A549 (cell line): Measurements from ENCODE around the gene HK1. TPM values are rescaled to one million over a fixed set of nuclear protein-coding genes. Genes with fewer than 3 reads are reported as not detected.

Source experiments
- ATAC-seq, 2 experiments: fragments of 200-7000 bp in 1 of 2; fragments of >200 bp in 1 of 2; cut with Nextera tagmentation in 1 of 2; cut with Tn5 transposase in 1 of 2; 3 replicates each; pipeline versions ENCODE4 v1.8.0 to v1.9.1; 2018 to 2020; ENCODE audit warnings: mild to moderate bottlenecking in 1 of 2, moderate library complexity in 1 of 2
- CTCF ChIA-PET: fragments of 300-600 bp; sonication (Branson Sonifier 250); formaldehyde crosslinking; extraction: SDS; loops from one replicate; lab custom pipeline; 2021; ENCODE audit warnings: antibody characterized with exemption, inconsistent platforms; lab: Yijun Ruan, JAX
- POLR2A ChIA-PET: fragments of 350-600 bp; formaldehyde crosslinking; extraction: SDS; loops from one replicate; lab custom pipeline; 2021; ENCODE audit warnings: antibody characterized with exemption, inconsistent platforms; lab: Yijun Ruan, JAX
- DNase-seq, 2 experiments: peaks; one replicate each; pipeline versions ENCODE4 v3.0.0 to v3.0.0-alpha.2; 2011 to 2016; ENCODE audit warnings: low read depth in 1 of 2, low spot score in 1 of 2
- FAIRE-seq: peaks from 2 replicates; lab custom pipeline; 2011; peaks lifted over from hg19 to GRCh38; lab: Jason Lieb, UNC
- H3K27ac ChIP-seq, 2 experiments: fragments of >200 bp; sonication (Bioruptor Twin); formaldehyde crosslinking; 3 replicates each; pipeline ENCODE4 v1.5.1; 2016 to 2017
- H3K4me1 ChIP-seq: fragments of >200 bp; sonication (Bioruptor Twin); formaldehyde crosslinking; 3 replicates; pipeline ENCODE4 v1.6.1; 2016
- H3K4me2 ChIP-seq: fragments of >200 bp; sonication (Bioruptor Twin); formaldehyde crosslinking; 3 replicates; pipeline ENCODE4 v1.6.1; 2016
- H3K4me3 ChIP-seq: fragments of >200 bp; sonication (Bioruptor Twin); formaldehyde crosslinking; 3 replicates; pipeline ENCODE4 v1.5.1; 2016
- H3K9me3 ChIP-seq: fragments of >200 bp; sonication (Bioruptor Twin); formaldehyde crosslinking; 3 replicates; pipeline ENCODE4 v1.6.1; 2016
- BCL3 ChIP-seq: fragments of >200 bp; sonication (Bioruptor Twin); formaldehyde crosslinking; IDR thresholded peaks from 3 replicates; pipeline ENCODE4 v1.6.1; 2016
- BHLHE40 ChIP-seq: IDR thresholded peaks from 2 replicates; pipeline ENCODE4 v1.6.1; 2012; ENCODE audit warnings: low read depth, low read length, inconsistent platforms
- CEBPB ChIP-seq, 2 experiments: fragments of >200 bp in 1 of 2; sonication (Bioruptor Twin) in 1 of 2; formaldehyde crosslinking in 1 of 2; IDR thresholded peaks; 2 replicates each; pipeline ENCODE4 v1.6.1; 2012 to 2016
- CHD2 ChIP-seq: fragments of 150-350 bp; IDR thresholded peaks from 2 replicates; pipeline ENCODE4 v1.6.1; 2014; ENCODE audit warnings: low read length; ENCODE audit not compliant: partially characterized antibody
- CTCF ChIP-seq: fragments of >200 bp; sonication (Bioruptor Twin); formaldehyde crosslinking; IDR thresholded peaks from 3 replicates; pipeline ENCODE4 v1.5.1; 2016
- EP300 ChIP-seq, 2 experiments: fragments of >200 bp; sonication (Bioruptor Twin); formaldehyde crosslinking; IDR thresholded peaks; 2 replicates in 1 of 2; 3 replicates in 1 of 2; pipeline ENCODE4 v1.6.1; 2016 to 2017
- FOSB ChIP-seq: fragments of 250-450 bp; sonication (Bioruptor Pico); IDR thresholded peaks from 2 replicates; pipeline ENCODE4 v1.5.0; 2020; ENCODE audit warnings: mild to moderate bottlenecking, moderate library complexity
- FOXS1 ChIP-seq: fragments of 250-450 bp; sonication (Bioruptor Pico); IDR thresholded peaks from 2 replicates; pipeline ENCODE4 v1.5.0; 2020; ENCODE audit warnings: mild to moderate bottlenecking, moderate library complexity
- GATA3 ChIP-seq: IDR thresholded peaks from 2 replicates; pipeline ENCODE4 v1.6.1; 2012; ENCODE audit warnings: borderline replicate concordance
- HDAC2 ChIP-seq: fragments of 200-600 bp; sonication (generic); IDR thresholded peaks from 2 replicates; pipeline ENCODE4 v1.6.1; 2016
- HOXA7 ChIP-seq: fragments of 250-450 bp; sonication (Bioruptor Pico); IDR thresholded peaks from 2 replicates; pipeline ENCODE4 v1.5.0; 2020; ENCODE audit warnings: mild to moderate bottlenecking, moderate library complexity
- HOXB5 ChIP-seq: fragments of 250-450 bp; sonication (Bioruptor Pico); IDR thresholded peaks from 2 replicates; pipeline ENCODE4 v1.5.0; 2020; ENCODE audit warnings: mild to moderate bottlenecking, moderate library complexity
- JUNB ChIP-seq: fragments of >200 bp; sonication (Bioruptor Twin); formaldehyde crosslinking; IDR thresholded peaks from 2 replicates; pipeline ENCODE4 v1.6.1; 2016
- KDM1A ChIP-seq: fragments of 200-600 bp; sonication (generic); IDR thresholded peaks from 2 replicates; pipeline ENCODE4 v1.6.1; 2016; ENCODE audit warnings: low read depth, mild to moderate bottlenecking
- MAFK ChIP-seq: fragments of 450-650 bp; IDR thresholded peaks from 2 replicates; pipeline ENCODE4 v1.6.1; 2014; ENCODE audit not compliant: partially characterized antibody
- NPAS2 ChIP-seq: fragments of 250-450 bp; sonication (Bioruptor Pico); IDR thresholded peaks from 2 replicates; pipeline ENCODE4 v1.8.0; 2022; ENCODE audit warnings: mild to moderate bottlenecking, moderate library complexity, borderline replicate concordance
- PBX3 ChIP-seq: IDR thresholded peaks from 2 replicates; pipeline ENCODE4 v1.6.1; 2012
- RAD21 ChIP-seq, 2 experiments: fragments of >200 bp in 1 of 2; sonication (Bioruptor Twin) in 1 of 2; formaldehyde crosslinking in 1 of 2; IDR thresholded peaks in 1 of 2; conservative IDR thresholded peaks in 1 of 2; 2 replicates in 1 of 2; 3 replicates in 1 of 2; pipeline ENCODE4 v1.6.1; 2012 to 2018; ENCODE audit warnings: inconsistent platforms in 1 of 2
- RARB ChIP-seq: fragments of 250-450 bp; sonication (Bioruptor Pico); IDR thresholded peaks from 2 replicates; pipeline ENCODE4 v1.8.0; 2021; ENCODE audit warnings: mild to moderate bottlenecking, moderate library complexity
- RCOR1 ChIP-seq: fragments of 150-350 bp; IDR thresholded peaks from 2 replicates; pipeline ENCODE4 v1.6.1; 2014; ENCODE audit warnings: antibody characterized with exemption, low read length, low read depth
- RNF2 ChIP-seq: fragments of 200-600 bp; sonication (generic); IDR thresholded peaks from 2 replicates; pipeline ENCODE4 v1.6.1; 2016; ENCODE audit warnings: low read depth, mild to moderate bottlenecking, antibody characterized with exemption, moderate library complexity, borderline replicate concordance
- SMC3 ChIP-seq: fragments of >200 bp; sonication (Bioruptor Twin); formaldehyde crosslinking; IDR thresholded peaks from 3 replicates; pipeline ENCODE4 v1.6.1; 2018; ENCODE audit warnings: inconsistent platforms
- ZFP36 ChIP-seq: fragments of 450-650 bp; IDR thresholded peaks from 2 replicates; pipeline ENCODE4 v1.6.1; 2014; ENCODE audit warnings: borderline replicate concordance; ENCODE audit not compliant: partially characterized antibody
- ZNF302 ChIP-seq: fragments of 250-450 bp; sonication (Bioruptor Pico); IDR thresholded peaks from 2 replicates; pipeline ENCODE4 v1.9.0; 2021; ENCODE audit warnings: inconsistent platforms, mild to moderate bottlenecking, moderate library complexity
- WGBS: methylation state at CpG from one replicate; pipeline ENCODE4 v1.1.6; 2017; ENCODE audit errors: missing lambda C conversion rate; 5-methylcytosine and 5-hydroxymethylcytosine counted together
- polyA plus RNA-seq, 4 experiments: library from polyadenylated mRNA; depleted of rRNA in 3 of 4; stranded (reverse); fragments of >200 nt; fragmentation: RNase III in 1 of 4; extraction: RNeasy Plus Mini Kit Qiagen cat#74134 plus additional on column Dnase treatment in 1 of 4; gene quantifications; 2 replicates in 3 of 4; 3 replicates in 1 of 4; pipeline ENCODE4 v1.2.3, GENCODE V29; 2011 to 2017

Gene HK1
- polyA plus RNA-seq, 2 of the 4 experiments (the other 2 are of a cell fraction) = 17.3 to 58.9 TPM

GRCh38 chr10:69413221-69413865 is 135.0 kb downstream of the HK1 start:
- ChIA-PET CTCF (interaction anchor here (0.7 to 2.8 kb wide), 6 partner anchors 10 to 94 kb away, joined by 3 to 18 read pairs (median 4); no protein-coding TSS in a partner anchor), POLR2A (no interaction called here)
- Histone ChIP-seq H3K27ac (0 out of 6 replicates have a peak overlapping the region, but pooled peaks of 1 of the 2 experiments have one; percentile 1), H3K4me3 (no peak overlapping the region), H3K9me3 (no peaks in the 10 kb centered on the region), H3K4me1 (peaks cover 16% of the 10 kb centered on the region), H3K4me2 (no peak overlapping the region)
- TF ChIP-seq CHD2 = no peak
- TF ChIP-seq RARB (CRISPR knock-in tag) = no peak
- peak; percentile 32 to 56; a peak in 2 of 5 replicates for TF ChIP-seq RAD21 (conservative IDR thresholded peaks at IDR 0.05 in 1 of 2, IDR thresholded peaks at IDR 0.05 in 1 of 2)
- no peak for TF ChIP-seq HOXB5 (CRISPR knock-in tag)
- 0 out of 3 replicates have a peak, but pooled peaks have one; percentile 20 for TF ChIP-seq SMC3
- peak; percentile 43 for TF ChIP-seq CTCF
- no peak for FAIRE-seq
- 49% methylated on average over 13 of the region's 13 CpGs for WGBS
- peak in 1 of 2 experiments; percentile 49 for DNase-seq
- peak; percentile 46 to 65; a peak in 4 of 6 replicates for ATAC-seq

- TF ChIP-seq HOXA7 (no peak), FOSB (CRISPR knock-in tag) (no peak), RNF2 (no peak), KDM1A (no peak), BCL3 (no peak), JUNB (no peak), ZNF302 (CRISPR knock-in tag) (no peak), NPAS2 (CRISPR knock-in tag) (no peak), CTCF (no peak), EP300 (IDR thresholded peaks at IDR 0.05) (no peak), ZFP36 (no peak), MAFK (no peak), BHLHE40 (no peak), RCOR1 (no peak), CEBPB (IDR thresholded peaks at IDR 0.05) (no peak), PBX3 (no peak), HDAC2 (no peak), GATA3 (no peak), FOXS1 (no peak)
- TF ChIP-seq, all 56 proteins: peak for 0
- Histone ChIP-seq H3K4me3 (no peak overlapping the region), H3K9me3 (no peaks in the 10 kb centered on the region), H3K4me1 (peaks cover 12% of the 10 kb centered on the region), H3K27ac (no peak overlapping the region), H3K4me2 (no peak overlapping the region)
- FAIRE-seq (no peak), DNase-seq (no peak), ATAC-seq (no peak)
- WGBS = 84% methylated on average over 20 of the region's 20 CpGs
- POLR2A ChIA-PET = no interaction called here
- CTCF ChIA-PET = interaction anchor here (0.7 to 2.8 kb wide), 9 partner anchors 9 to 223 kb away, joined by 3 to 18 read pairs (median 4); no protein-coding TSS in a partner anchor
Measured at GRCh38 chr10:69414036-69415018, 136.0 kb downstream of the HK1 start.
